ENCODE results near the gene COL6A1. TPM values are rescaled to one million over a fixed set of nuclear protein-coding genes. Genes with fewer than 3 reads are reported as not detected.

The COL6A1 gene
- total RNA-seq, 1 experiment from 2014 or later = 87.5 TPM

DNA sequence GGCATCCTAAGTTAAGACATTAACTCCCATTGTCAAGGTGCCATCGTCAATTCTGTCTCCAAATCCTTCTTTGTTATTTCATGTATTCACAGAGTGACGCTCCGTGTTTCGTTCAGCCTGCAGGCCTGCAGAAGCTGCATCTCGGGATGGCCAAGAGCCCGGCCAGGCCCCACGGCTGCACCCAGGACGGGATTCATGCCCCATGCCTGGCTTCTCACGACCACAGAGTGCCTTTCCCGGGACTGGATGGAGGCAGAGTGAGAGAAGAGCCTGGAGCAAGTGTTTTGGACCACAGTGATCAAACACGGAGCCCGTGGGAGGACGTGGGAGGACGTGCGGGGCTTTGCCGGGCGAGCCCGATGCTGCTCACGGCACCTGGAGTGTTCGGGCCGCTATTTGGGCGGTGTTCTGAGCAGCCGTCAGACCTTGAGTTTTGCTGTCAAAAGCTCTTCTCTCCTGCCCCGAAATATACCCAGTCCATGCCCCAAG, 56.8 kb downstream of the COL6A1 start:
- no peak for ATAC-seq
- ChIA-PET POLR2A (no interaction called here), RAD21 (ENCODE audit: low non-redundant PET in 1 of 2, low total read pairs in 2 of 2, uncharacterized antibody in 2 of 2, unreplicated experiment in 2 of 2) (no interaction called here), CTCF (no interaction called here)
- no peak for DNase-seq (ENCODE audit: low read depth, low spot score)
- no peaks in the 10 kb centered on the region for H3K36me3 ChIP-seq (ENCODE audit: control insufficient read depth in 1 of 2, insufficient read depth in 2 of 2, low read length in 2 of 2)
- H4K20me1 ChIP-seq (ENCODE audit: insufficient read depth) = no peaks in the 10 kb centered on the region
- H3K27me3 ChIP-seq (ENCODE audit: insufficient read depth, low read length) = no peaks in the 10 kb centered on the region
- no peak overlapping the region for H3K4me2 ChIP-seq (ENCODE audit: low read length)
- H3K4me1 ChIP-seq (ENCODE audit: control insufficient read depth in 1 of 2, insufficient read depth in 2 of 2, low read length in 2 of 2) = no peaks in the 10 kb centered on the region
- intact Hi-C loops (cut with micrococcal nuclease) = no loop called here
- H3K27ac ChIP-seq (ENCODE audit: low read depth, low read length) = no peak overlapping the region
- BruUV-seq (replicated peaks) = no TSS peak
- H3K9me3 ChIP-seq (ENCODE audit: control insufficient read depth in 1 of 2, insufficient read depth in 1 of 2, low read depth in 1 of 2, low read length in 2 of 2) = no peaks in the 10 kb centered on the region
- H3K79me2 ChIP-seq (ENCODE audit: insufficient read depth, low read length) = no peaks in the 10 kb centered on the region
- no peaks in the 10 kb centered on the region for H3K9me2 ChIP-seq (ENCODE audit: insufficient read depth)
- H3K4me3 ChIP-seq (replicated peaks in 1 of 2; ENCODE audit: low read depth in 1 of 2, low read length in 2 of 2) = no peak overlapping the region
- TF ChIP-seq, protein P1, sequence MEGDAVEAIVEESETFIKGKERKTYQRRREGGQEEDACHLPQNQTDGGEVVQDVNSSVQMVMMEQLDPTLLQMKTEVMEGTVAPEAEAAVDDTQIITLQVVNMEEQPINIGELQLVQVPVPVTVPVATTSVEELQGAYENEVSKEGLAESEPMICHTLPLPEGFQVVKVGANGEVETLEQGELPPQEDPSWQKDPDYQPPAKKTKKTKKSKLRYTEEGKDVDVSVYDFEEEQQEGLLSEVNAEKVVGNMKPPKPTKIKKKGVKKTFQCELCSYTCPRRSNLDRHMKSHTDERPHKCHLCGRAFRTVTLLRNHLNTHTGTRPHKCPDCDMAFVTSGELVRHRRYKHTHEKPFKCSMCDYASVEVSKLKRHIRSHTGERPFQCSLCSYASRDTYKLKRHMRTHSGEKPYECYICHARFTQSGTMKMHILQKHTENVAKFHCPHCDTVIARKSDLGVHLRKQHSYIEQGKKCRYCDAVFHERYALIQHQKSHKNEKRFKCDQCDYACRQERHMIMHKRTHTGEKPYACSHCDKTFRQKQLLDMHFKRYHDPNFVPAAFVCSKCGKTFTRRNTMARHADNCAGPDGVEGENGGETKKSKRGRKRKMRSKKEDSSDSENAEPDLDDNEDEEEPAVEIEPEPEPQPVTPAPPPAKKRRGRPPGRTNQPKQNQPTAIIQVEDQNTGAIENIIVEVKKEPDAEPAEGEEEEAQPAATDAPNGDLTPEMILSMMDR (IDR thresholded peaks at IDR 0.05 in 2 of 3, conservative IDR thresholded peaks at IDR 0.05 in 1 of 3; ENCODE audit: borderline replicate concordance in 1 of 3, insufficient read depth in 1 of 3, low read depth in 2 of 3, low read length in 2 of 3) = no peak
- TF ChIP-seq, protein P2, sequence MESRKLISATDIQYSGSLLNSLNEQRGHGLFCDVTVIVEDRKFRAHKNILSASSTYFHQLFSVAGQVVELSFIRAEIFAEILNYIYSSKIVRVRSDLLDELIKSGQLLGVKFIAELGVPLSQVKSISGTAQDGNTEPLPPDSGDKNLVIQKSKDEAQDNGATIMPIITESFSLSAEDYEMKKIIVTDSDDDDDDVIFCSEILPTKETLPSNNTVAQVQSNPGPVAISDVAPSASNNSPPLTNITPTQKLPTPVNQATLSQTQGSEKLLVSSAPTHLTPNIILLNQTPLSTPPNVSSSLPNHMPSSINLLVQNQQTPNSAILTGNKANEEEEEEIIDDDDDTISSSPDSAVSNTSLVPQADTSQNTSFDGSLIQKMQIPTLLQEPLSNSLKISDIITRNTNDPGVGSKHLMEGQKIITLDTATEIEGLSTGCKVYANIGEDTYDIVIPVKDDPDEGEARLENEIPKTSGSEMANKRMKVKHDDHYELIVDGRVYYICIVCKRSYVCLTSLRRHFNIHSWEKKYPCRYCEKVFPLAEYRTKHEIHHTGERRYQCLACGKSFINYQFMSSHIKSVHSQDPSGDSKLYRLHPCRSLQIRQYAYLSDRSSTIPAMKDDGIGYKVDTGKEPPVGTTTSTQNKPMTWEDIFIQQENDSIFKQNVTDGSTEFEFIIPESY (IDR thresholded peaks at IDR 0.05; ENCODE audit: extremely low read depth, insufficient replicate concordance, low read length) = no peak
- TF ChIP-seq ELF1 (IDR thresholded peaks at IDR 0.05; ENCODE audit: borderline replicate concordance, low read depth) = no peak
- no peak overlapping the region for H3K9ac ChIP-seq (ENCODE audit: low read length)
- H2AFZ ChIP-seq (ENCODE audit: low read depth, low read length, poor library complexity, severe bottlenecking) = no peak overlapping the region

DNA sequence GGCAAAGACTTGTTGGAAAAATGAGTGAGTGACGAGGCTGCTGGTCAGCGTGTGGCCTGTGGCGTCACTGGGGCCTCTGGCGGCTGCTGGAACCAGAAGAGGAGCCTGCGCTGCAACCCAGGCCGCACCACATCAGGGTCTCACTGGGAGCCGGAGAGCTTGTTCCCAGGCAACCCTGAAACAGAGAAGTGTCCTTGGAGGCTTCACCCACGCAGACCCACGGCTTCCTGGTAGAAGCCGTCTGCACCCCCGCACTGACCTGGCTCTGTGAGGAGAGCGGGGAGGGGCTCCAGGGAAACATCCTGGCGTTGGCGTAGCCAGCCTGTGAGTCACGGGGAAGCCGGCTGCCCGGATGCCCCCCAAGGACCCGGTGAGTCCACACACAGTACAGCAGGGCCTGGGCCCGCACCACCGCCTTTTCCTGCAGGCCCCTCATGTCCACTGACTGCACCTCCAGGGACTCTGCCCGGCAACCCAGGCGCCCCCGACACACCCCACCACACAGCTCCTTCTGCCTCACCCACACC, 57.4 kb downstream of the COL6A1 start:
- Histone ChIP-seq H4K20me1 (ENCODE audit: insufficient read depth) (no peaks in the 10 kb centered on the region), H3K9me3 (ENCODE audit: control insufficient read depth in 1 of 2, insufficient read depth in 1 of 2, low read depth in 1 of 2, low read length in 2 of 2) (no peaks in the 10 kb centered on the region), H3K4me1 (ENCODE audit: control insufficient read depth in 1 of 2, insufficient read depth in 2 of 2, low read length in 2 of 2) (no peaks in the 10 kb centered on the region), H3K4me2 (ENCODE audit: low read length) (no peak overlapping the region), H3K4me3 (replicated peaks in 1 of 2; ENCODE audit: low read depth in 1 of 2, low read length in 2 of 2) (no peak overlapping the region), H3K36me3 (ENCODE audit: control insufficient read depth in 1 of 2, insufficient read depth in 2 of 2, low read length in 2 of 2) (no peaks in the 10 kb centered on the region), H3K9ac (ENCODE audit: low read length) (no peak overlapping the region), H2AFZ (ENCODE audit: low read depth, low read length, poor library complexity, severe bottlenecking) (no peak overlapping the region), H3K27ac (ENCODE audit: low read depth, low read length) (no peak overlapping the region), H3K9me2 (ENCODE audit: insufficient read depth) (no peaks in the 10 kb centered on the region), H3K79me2 (ENCODE audit: insufficient read depth, low read length) (no peaks in the 10 kb centered on the region), H3K27me3 (ENCODE audit: insufficient read depth, low read length) (no peaks in the 10 kb centered on the region)
- ChIA-PET CTCF (no interaction called here), RAD21 (ENCODE audit: low non-redundant PET in 1 of 2, low total read pairs in 2 of 2, uncharacterized antibody in 2 of 2, unreplicated experiment in 2 of 2) (no interaction called here), POLR2A (no interaction called here)
- no TSS peak for BruUV-seq (replicated peaks)
- intact Hi-C loops (cut with micrococcal nuclease) = no loop called here
- no peak for DNase-seq (ENCODE audit: low read depth, low spot score)
- no peak for ATAC-seq
- TF ChIP-seq CBX3 (IDR thresholded peaks at IDR 0.05; ENCODE audit: low read depth) = no peak
- no peak for TF ChIP-seq RAD21 (IDR thresholded peaks at IDR 0.05; ENCODE audit: low read depth)
- TF ChIP-seq CEBPB (IDR thresholded peaks at IDR 0.05; ENCODE audit: low read depth) = no peak
- TF ChIP-seq, protein P2 (IDR thresholded peaks at IDR 0.05; ENCODE audit: extremely low read depth, insufficient replicate concordance, low read length) = no peak
- no peak for TF ChIP-seq POLR2A (IDR thresholded peaks at IDR 0.05; ENCODE audit: borderline replicate concordance, extremely low read depth, insufficient read depth, insufficient read length)
- no peak for TF ChIP-seq ZNF274 (IDR thresholded peaks at IDR 0.05; ENCODE audit: low read depth, low read length)
- no peak for TF ChIP-seq ELF1 (IDR thresholded peaks at IDR 0.05; ENCODE audit: borderline replicate concordance, low read depth)
- TF ChIP-seq JUND (IDR thresholded peaks at IDR 0.05) = no peak
- no peak for TF ChIP-seq TCF7L2 (IDR thresholded peaks at IDR 0.05; ENCODE audit: borderline replicate concordance, extremely low read depth, insufficient read depth, insufficient read length)
- TF ChIP-seq ZFX (IDR thresholded peaks at IDR 0.05) = no peak
- no peak for TF ChIP-seq SRF (IDR thresholded peaks at IDR 0.05; ENCODE audit: low read depth)
- TF ChIP-seq, protein P3, sequence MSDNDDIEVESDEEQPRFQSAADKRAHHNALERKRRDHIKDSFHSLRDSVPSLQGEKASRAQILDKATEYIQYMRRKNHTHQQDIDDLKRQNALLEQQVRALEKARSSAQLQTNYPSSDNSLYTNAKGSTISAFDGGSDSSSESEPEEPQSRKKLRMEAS (IDR thresholded peaks at IDR 0.05) = no peak
- no peak for TF ChIP-seq EZH2 (IDR thresholded peaks at IDR 0.05)
